ENCODE measurements around the gene FHIT.

The FHIT gene

DNA sequence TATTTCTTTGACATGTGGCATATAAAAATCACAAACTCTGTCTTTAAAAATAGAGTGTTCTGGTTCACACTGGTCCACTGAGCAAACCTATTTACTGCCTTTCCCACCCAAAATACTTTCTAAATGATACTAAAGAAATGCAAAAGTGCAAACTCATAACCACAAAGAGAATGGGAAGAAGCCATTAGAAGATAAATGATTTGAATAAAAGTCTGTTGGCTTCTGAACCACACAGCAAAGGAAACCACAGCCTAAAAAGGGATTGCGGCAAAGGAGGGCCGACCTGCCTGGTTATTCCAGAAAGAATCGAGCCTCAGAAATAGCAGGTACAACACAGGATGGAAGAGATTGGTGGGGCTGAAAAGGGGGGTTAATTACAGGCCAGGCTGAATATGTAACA is 599.5 kb downstream of the FHIT start:
- no peaks in the 10 kb centered on the region for H3K36me3 ChIP-seq (ENCODE audit: control insufficient read depth, insufficient read depth, low read length)
- no peaks in the 10 kb centered on the region for H3K27me3 ChIP-seq (ENCODE audit: control insufficient read depth, insufficient read depth, low read length)
- TF ChIP-seq, protein P1, sequence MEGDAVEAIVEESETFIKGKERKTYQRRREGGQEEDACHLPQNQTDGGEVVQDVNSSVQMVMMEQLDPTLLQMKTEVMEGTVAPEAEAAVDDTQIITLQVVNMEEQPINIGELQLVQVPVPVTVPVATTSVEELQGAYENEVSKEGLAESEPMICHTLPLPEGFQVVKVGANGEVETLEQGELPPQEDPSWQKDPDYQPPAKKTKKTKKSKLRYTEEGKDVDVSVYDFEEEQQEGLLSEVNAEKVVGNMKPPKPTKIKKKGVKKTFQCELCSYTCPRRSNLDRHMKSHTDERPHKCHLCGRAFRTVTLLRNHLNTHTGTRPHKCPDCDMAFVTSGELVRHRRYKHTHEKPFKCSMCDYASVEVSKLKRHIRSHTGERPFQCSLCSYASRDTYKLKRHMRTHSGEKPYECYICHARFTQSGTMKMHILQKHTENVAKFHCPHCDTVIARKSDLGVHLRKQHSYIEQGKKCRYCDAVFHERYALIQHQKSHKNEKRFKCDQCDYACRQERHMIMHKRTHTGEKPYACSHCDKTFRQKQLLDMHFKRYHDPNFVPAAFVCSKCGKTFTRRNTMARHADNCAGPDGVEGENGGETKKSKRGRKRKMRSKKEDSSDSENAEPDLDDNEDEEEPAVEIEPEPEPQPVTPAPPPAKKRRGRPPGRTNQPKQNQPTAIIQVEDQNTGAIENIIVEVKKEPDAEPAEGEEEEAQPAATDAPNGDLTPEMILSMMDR (IDR thresholded peaks at IDR 0.05): no peak
- H3K9me3 ChIP-seq (ENCODE audit: control insufficient read depth, low read length): no peaks in the 10 kb centered on the region
- H3K4me2 ChIP-seq (ENCODE audit: low read length): no peak overlapping the region
- H3K27ac ChIP-seq: no peak overlapping the region
- no peaks in the 10 kb centered on the region for H3K4me1 ChIP-seq
- no peaks in the 10 kb centered on the region for H3K79me2 ChIP-seq
- H3K4me3 ChIP-seq (ENCODE audit: low read depth, low read length): no peak overlapping the region
- H2AFZ ChIP-seq: no peak overlapping the region
- no peak overlapping the region for H3K9ac ChIP-seq

DNA sequence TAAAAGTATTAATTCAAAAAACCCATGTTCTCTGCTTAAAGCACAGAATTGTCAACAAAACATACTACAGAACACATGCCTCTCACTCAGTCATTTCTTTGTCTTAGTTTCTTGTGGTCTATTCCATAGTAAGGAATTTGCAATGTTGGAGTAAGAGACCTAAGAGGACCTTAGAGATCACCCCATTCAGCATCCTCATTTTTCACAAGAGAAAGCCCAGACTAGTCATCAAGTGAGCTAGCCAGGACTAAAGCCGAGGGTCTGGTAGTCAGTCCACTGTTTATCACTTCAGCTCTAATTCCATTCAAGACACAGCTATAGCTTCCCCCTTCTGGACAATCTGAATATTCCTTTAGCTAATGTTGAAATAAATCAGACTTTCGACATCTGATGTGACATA is 601.1 kb downstream of the FHIT start:
- Histone ChIP-seq H3K4me2 (ENCODE audit: low read length) (no peak overlapping the region), H3K9ac (no peak overlapping the region), H3K9me3 (ENCODE audit: control insufficient read depth, low read length) (no peaks in the 10 kb centered on the region), H3K79me2 (no peaks in the 10 kb centered on the region), H3K36me3 (ENCODE audit: control insufficient read depth, insufficient read depth, low read length) (no peaks in the 10 kb centered on the region), H3K27ac (no peak overlapping the region), H3K4me3 (ENCODE audit: low read depth, low read length) (no peak overlapping the region), H2AFZ (no peak overlapping the region), H3K27me3 (ENCODE audit: control insufficient read depth, insufficient read depth, low read length) (no peaks in the 10 kb centered on the region), H3K4me1 (no peaks in the 10 kb centered on the region)
- TF ChIP-seq, protein P1 (IDR thresholded peaks at IDR 0.05): no peak

DNA sequence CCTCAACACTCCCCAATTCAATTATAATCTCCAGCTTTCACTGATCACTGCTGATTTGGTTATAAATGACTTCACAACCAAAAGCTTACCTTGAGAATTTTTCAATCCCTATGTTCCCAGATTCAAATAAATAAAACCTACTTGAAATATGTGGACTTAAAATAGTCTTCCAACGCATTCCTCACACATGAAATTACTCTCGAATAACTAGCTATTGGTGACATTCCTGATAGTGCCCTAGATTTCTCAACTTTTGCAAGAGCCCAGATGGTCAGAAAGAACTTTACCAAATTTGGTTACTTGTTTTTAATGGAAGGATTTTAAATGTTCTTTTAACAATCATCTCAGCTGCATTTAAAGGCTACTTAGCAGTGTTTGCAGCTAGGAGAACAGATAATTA is 605.5 kb downstream of the FHIT start:
- Histone ChIP-seq H3K4me1 (no peaks in the 10 kb centered on the region), H3K4me2 (ENCODE audit: low read length) (no peak overlapping the region), H2AFZ (no peak overlapping the region), H3K36me3 (ENCODE audit: control insufficient read depth, insufficient read depth, low read length) (no peaks in the 10 kb centered on the region), H3K9ac (no peak overlapping the region), H3K79me2 (no peaks in the 10 kb centered on the region), H3K9me3 (ENCODE audit: control insufficient read depth, low read length) (no peaks in the 10 kb centered on the region), H3K4me3 (ENCODE audit: low read depth, low read length) (no peak overlapping the region), H3K27ac (no peak overlapping the region), H3K27me3 (ENCODE audit: control insufficient read depth, insufficient read depth, low read length) (no peaks in the 10 kb centered on the region)
- TF ChIP-seq, protein P1 (IDR thresholded peaks at IDR 0.05): no peak

DNA sequence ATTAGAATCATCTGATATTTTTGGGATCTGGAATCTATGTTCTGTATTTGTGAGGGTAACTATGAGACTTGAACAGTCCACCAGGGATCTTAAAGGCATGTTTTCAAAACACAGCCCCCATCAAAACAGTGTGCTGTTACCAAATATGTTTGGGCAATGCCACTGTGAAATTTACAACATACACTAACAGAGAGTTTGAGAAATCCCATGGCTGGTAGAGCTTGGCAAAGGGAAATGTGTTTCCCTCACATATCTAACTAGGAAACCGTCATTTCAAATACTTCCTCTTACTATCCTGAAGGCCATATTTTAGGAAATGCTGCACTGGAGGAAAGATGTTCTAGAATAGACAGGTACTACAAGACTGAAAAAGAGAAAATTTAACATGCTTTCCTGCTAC is 607.4 kb downstream of the FHIT start:
- TF ChIP-seq, protein P1 (IDR thresholded peaks at IDR 0.05): no peak

DNA sequence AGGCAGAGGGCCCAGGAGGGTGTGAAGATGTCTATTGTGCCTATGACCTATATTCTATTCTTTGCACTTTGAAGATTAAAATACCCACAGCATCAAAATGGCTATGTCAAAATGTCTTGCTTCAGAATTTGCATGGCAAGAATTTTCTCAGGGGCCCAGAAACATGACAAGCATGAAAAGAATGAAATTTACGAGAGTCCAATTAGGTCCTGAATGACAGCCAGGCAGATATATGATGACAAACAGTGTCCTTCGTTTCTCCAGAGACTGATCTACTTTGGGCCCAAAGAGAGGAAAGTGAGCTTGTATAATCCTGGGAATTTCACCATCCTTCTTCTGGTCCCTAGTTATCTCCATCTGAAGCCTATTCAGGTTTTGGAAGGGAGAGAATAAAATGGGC is 609.9 kb downstream of the FHIT start:
- H3K9me3 ChIP-seq (ENCODE audit: control insufficient read depth, low read length): no peaks in the 10 kb centered on the region
- no peaks in the 10 kb centered on the region for H3K4me1 ChIP-seq
- H2AFZ ChIP-seq: no peak overlapping the region
- no peaks in the 10 kb centered on the region for H3K27me3 ChIP-seq (ENCODE audit: control insufficient read depth, insufficient read depth, low read length)
- no peaks in the 10 kb centered on the region for H3K36me3 ChIP-seq (ENCODE audit: control insufficient read depth, insufficient read depth, low read length)
- no peak overlapping the region for H3K27ac ChIP-seq
- TF ChIP-seq, protein P1 (IDR thresholded peaks at IDR 0.05): no peak
- H3K9ac ChIP-seq: no peak overlapping the region
- H3K4me2 ChIP-seq (ENCODE audit: low read length): no peak overlapping the region
- no peaks in the 10 kb centered on the region for H3K79me2 ChIP-seq
- no peak overlapping the region for H3K4me3 ChIP-seq (ENCODE audit: low read depth, low read length)

More for the DNA sequence above, 607.4 kb downstream of the FHIT start:
- no peak overlapping the region for H3K9ac ChIP-seq
- H3K9me3 ChIP-seq (ENCODE audit: control insufficient read depth, low read length): no peaks in the 10 kb centered on the region
- no peaks in the 10 kb centered on the region for H3K4me1 ChIP-seq
- no peaks in the 10 kb centered on the region for H3K36me3 ChIP-seq (ENCODE audit: control insufficient read depth, insufficient read depth, low read length)
- no peak overlapping the region for H3K27ac ChIP-seq
- no peak overlapping the region for H3K4me2 ChIP-seq (ENCODE audit: low read length)
- H3K79me2 ChIP-seq: no peaks in the 10 kb centered on the region
- no peak overlapping the region for H2AFZ ChIP-seq
- no peaks in the 10 kb centered on the region for H3K27me3 ChIP-seq (ENCODE audit: control insufficient read depth, insufficient read depth, low read length)
- no peak overlapping the region for H3K4me3 ChIP-seq (ENCODE audit: low read depth, low read length)
